Stimulated activated CD4-positive, alpha-beta T cell treated with anti-CD3 and anti-CD28 coated beads, TNF-alpha, amount 100 ng/mL, for 4 hours (primary cell): Measurements from ENCODE around the gene BRSK2.

Experiments used
- DNase-seq, 3 experiments: peaks; one replicate each; pipeline ENCODE4 v3.0.0-alpha.2; 2020; ENCODE audit warnings: low read depth in 3 of 3

The BRSK2 gene

DNA sequence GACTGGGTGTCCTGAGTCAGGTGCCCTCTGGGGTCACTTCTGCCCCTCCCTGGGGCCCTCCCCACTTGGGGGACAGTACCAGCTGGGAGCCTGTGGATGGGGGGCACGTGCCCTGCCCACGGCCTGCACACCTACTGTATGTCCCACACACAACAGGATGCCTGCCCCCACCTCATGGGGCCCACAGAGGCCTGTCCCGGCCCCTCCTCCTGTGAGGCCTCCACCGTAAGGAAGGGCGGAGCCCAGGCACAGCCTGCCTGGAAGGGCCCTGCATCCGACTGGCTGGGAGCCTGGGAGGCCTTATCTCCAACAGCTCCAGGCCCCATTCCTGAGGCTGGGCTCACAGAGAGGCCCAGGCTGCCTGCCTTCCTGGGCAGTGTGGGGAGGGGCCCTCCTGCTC, 47.8 kb downstream of the BRSK2 start:
- no peak for DNase-seq

DNA sequence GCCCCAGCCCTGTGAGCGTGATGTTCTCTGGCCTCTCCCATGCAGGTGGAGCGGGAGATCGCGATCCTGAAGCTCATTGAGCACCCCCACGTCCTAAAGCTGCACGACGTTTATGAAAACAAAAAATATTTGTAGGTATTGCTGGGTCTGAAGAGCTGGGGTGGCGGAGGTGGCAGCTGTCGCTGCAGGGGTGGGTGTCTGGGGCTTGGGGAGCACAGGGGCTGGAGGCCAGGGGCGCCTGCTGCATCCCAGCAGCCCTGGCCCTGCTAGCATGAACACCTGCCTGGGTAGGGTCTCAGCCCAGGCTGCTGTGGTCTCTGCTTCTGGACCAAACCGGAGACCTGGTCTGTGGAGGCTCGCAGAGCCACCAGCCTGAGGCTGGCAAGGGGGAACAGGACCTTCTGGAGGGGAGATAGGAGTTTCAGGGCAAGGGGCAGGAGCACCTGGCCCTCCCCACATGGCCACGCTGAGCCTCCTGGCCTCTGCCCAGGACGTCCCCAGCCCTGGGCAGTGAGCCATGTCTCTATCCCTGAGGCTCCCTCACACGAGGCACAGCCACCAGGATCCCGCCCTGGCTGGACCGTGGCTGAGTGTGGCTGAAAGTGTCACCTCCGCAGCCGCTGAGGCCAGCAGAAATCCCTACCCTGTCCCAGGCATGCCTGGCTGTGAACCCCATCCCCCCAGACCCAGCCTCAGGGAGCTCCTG, 48.7 kb downstream of the BRSK2 start:
- DNase-seq = no peak

DNA sequence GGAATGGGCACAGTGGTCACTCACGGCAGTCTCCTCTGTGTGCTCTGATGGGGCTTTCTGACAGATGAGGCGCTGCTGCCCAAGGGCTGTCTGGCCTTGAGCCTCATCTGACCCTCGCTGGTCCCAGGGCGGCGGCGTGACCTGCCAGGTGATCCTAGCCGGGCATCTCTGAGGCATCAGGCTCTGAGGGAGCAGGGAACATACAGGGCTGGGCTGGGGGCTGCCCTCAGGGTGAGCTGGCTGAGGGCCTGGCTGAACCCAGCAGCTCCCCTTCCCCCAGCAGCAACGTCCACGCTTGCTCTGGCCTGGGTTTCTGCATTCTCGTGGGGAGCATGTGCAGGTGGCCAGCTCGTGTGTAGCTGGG, 49.2 kb downstream of the BRSK2 start:
- DNase-seq = no peak

DNA sequence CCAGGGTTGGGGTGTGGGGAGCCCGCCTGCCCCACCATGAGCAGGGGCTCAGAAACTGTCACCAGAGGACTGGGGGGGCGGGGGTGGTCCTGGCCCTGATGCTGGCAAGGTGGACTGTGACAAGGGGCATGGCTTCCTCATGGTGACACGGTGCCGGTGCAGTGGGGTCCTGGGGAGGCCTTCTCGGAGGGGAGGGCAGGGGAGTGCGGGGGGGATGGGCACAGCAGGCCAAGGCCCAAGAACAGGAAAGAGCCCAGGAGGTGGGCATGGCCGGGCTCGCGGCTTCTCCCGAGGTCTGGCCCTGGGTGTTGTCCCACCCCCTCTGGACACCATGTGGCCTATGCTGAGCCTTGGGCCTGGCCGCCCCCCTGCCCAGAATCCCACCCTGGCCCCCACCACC, 49.6 kb downstream of the BRSK2 start:
- DNase-seq = no peak

DNA sequence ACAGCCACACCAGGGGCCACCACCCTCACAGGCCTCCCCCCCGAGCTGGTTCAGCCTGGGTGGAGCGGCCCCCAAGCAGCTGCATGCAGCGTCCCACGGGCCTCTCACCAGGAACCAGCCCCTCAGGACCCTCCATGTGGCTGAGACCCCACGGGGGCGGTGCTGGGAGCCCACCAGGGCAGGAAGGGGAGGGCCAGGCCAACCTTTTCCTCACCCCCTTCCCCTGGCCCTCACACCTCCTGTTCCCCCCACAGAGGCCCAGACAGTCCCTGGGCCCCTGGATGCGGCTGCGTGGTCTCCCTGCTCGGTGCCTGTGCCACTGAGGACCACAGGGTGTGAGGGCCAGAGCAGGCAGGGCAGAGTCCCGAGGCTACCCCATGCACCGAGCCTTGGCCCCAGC, 50.3 kb downstream of the BRSK2 start:
- no peak for DNase-seq

DNA sequence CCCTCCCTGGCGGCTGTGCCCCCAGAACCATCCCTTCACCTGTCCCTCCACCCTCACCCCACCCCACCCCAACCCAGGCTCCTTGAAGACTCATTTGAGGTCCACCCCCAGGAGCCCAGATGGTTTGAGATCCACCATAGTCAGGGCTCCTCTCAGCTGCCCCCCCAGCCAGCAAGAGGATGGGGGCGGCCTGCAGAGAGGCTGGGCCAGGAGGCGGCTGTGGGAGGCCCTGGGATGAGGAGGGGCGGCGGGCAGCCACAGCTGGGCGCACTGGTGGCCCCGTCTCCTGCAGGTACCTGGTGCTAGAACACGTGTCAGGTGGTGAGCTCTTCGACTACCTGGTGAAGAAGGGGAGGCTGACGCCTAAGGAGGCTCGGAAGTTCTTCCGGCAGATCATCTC, 50.8 kb downstream of the BRSK2 start:
- DNase-seq = no peak

DNA sequence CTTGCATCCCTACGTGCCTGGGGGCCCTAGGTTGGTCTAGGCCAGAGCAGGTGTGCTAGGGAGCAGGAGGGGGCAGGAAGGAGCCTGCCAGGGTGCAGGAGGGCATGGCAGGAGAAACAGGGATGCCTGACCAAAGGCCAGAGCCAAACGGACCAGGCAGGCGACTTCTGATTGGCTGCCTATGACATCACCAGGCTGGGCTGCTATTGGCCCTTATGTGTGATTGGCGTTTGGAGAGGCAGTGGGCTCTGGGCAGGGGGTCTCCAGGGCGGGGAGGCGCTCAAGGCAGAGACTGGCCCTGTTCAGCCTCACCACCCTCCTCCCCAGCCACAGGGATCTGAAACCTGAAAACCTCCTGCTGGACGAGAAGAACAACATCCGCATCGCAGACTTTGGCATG, 52.4 kb downstream of the BRSK2 start:
- no peak for DNase-seq

DNA sequence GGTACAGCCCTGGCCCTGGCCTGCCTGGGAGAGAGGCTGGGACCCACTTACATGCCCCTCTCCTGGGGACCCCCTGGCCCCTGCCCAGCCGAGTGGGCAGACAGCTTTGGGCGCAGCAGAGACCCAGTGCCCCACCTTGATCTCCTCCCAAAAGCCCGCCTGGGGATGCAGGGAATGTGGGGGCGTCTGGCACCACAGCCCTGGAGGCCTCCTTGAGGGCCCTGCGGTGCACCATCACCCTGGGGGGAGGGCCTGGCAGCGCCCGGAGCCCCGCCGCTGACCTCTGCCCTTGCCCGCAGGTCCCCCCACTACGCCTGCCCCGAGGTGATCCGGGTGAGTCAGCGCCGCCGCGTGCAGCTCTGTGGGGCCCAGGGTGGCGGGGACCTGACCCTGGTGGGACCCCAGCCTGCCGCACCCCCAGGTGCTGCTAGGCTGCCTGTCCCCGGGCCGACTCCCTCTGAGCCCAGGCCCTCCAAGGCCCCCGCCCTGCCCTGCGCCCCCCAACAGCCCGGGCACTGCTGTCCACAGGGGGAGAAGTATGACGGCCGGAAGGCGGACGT, 53.2 kb downstream of the BRSK2 start:
- no peak for DNase-seq

DNA sequence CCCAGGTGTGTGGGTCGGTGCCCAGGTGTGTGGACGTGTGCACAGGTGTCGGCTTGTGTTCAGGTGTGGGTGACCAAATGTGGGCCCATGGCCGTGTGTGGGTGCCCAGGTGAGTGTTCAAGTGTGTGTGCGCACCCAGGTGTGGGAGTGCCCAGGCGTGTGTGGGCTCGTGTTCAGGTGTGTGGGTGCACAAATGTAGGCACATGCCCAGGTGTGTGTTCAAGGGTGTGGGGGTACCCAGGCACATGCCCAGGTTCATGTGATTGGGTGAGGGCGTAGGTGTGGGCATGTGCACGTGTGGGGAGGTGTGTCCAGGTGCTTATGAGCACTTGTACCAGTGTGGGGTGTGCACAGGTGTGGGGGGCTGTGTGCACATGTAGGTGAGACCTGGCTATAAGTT, 54.0 kb downstream of the BRSK2 start:
- DNase-seq = no peak

DNA sequence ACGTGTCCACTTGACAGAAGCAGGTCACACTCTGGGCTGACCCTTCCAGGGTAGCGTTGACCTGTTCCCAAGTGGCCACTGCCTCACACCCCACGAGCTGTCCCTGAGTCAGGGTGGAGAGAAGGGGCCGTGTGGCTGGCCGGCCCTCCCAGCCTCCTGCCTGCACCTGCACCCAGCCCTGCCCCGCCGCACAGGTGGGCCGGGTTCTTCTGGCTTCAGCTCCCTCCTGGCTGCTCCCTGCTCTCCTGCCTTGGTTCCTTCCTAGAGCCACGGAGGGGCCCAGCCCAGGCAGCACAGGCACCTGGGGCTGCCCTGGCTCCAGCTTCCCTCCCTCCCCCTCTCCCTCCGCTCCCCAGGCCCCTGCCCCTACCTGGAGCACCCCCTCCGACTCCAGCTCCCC, 54.6 kb downstream of the BRSK2 start:
- DNase-seq = no peak

DNA sequence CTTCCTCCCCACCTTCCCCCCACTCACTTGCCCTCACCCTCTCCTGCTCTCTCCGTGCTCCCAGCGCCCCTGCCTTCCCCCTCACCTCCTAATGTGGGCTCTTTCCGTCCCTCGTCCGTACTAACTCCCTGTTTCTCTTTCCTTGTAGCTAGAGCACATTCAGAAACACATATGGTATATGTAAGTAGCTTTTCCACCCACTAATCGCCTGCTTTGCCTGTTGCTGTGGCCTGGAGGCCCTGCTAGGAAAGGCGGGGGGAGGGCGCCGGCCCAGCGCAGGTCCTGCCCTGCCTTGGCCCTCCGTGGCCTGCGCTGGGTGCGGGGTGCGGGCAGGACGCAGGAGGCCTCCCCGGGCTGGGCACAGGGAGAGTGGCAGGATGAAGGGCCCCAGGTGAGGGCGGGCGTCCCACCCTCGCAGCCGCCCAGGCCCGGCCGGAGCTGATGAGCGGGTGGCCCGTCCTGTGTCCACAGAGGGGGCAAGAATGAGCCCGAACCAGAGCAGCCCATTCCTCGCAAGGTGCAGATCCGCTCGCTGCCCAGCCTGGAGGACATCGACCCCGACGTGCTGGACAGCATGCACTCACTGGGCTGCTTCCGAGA, 55.2 kb downstream of the BRSK2 start:
- DNase-seq = no peak

DNA sequence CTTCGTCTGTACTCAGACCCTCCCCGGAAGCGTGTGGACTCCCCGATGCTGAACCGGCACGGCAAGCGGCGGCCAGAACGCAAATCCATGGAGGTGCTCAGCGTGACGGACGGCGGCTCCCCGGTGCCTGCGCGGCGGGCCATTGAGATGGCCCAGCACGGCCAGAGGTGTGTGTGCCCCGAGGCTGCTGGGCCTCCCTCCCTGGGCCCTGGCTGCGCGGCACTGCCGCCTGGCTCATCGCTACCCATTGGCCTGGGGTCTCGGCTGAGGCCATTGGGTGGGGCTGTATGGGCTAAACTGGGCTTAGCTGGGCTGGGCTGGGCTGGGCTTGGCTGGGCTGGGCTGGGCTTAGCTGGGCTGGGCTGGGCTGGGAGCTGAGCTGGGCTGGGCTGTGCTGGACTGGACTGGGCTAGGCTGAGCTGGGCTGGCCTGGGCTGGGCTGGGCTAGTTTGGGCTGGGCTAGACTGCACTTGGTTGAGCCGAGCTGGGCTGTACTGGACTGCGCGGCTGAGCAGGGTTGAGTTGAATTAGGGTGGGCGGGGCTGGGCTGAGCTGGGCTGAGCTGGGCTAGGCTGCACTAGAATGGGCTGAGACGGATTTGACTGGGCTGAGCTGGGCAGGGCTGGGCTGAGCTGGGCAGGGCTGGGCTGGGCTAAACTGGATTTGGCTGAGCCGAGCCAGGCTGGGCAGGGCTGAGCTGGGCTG, 56.2 kb downstream of the BRSK2 start:
- no peak for DNase-seq

DNA sequence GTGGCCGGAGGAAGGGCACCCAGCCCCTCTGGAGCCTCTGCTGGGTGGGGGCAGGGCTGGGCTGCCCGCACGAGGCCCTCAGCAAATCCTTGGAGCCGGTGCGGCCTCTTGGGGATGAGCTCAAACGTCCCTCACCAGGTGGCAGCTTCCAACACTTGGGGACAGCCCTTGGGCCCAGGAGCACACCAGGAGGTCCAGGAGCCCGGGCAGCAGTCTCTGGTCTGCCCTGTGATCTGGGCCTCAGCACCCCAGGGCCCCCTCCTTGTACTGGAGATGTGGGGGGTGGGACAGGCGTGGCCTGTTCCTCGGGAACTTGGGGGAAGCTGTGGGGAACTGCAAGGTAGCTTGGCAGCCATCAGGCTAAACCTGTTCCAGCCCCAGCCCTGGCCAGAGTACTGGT, 56.9 kb downstream of the BRSK2 start:
- DNase-seq = no peak

DNA sequence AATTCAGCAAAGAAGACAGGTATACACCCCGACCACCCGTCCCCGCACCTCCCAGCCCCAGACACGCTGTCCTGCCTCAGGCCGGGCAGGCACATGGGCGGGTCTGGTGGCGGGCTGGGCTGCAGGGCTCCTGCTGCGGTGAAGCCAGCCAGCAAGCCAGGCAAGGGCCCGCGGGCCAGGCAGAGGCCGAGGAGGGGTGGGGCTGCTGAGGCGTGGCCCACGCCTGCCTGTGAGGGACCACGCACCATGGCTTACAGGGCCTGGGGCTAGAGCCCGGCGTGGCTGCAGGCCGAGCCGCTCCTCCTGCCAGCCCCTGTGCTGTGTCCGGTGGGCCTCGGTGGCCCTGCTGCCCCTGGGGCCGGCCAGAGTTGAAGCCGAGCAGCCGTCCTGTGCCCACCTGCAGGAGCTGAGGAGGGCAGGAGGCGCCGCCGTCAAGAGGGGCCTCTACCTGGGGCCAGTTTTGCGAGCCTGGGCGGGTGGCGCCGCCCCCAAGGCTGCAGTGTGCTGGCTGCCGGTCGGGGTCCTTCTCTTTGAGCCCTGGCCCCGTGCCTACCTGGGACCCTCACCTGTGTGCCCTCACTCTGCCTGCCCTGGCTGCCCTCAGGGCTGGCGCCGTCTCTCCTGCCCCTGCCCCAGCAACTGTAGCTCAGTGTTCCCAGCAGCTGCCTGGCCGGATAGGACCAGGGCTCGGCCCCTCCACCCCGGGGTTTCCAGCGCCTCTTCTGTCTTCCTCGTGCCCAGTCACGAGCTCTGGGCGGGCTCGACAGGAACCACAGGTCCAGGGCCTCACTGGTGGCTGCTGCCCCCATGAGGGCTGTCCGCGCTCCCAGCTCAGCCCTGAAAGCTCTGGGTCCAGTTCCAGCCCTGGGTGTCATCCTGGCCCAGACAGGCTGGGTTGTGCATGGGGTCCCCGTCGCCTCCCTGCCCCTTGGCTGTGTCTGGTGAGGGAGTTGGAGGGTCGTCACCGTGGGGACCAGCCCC, 58.4 kb downstream of the BRSK2 start:
- DNase-seq = no peak

DNA sequence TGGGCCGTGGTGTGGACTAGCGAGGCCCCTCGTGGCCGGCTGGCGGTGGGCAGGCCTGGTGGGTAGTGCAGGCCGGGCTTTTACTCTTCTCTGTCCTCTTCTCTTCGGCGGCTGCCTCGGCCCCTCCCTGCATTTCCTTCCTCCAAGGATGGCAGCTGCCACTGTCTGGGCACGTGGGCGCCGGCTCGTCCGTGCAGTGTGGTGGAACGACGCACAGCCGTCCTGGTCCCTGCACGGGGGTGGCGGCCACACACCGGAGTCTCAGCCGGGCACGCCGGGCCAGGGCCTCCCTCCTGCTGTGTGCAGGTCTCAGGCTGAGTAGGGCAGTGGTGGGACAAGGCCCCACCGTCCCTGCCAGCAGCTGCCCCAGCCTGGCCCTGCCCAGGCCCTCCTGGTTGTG, 59.1 kb downstream of the BRSK2 start:
- DNase-seq = no peak

DNA sequence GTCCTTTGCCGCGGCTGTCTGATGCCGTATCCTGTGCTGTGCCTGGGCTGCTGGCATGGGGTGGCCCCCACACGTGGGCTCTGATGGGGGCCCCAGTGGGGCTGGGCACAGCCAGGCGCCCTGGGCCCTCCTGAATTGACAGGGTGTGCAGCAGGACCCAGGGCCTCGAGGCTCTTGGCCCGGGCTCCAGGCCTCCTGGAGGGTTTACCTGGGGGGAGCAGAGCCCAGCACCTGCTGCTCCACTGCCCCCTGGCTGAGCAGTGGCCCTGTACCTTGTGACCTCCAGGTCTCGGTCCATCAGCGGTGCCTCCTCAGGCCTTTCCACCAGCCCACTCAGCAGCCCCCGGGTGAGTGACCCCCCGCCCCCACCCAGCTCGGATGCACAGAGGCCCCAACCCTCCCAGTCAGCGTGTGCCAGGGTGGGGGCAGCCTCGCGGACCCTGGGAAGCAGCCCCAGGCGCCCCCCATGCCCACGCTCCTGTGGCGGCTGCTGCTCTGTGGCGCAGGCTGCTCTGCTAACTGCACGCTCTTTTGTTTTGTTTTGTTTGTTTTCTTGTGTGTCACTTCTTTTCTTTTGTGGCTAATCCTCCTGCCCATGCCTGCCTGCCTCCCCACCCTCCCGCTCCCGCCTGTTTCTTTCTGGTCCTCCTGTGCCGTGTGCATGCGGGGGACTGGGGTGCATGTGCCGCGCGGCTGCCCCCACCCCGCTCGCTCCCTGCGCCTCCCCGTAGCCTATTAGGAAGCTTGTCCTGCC, 59.9 kb downstream of the BRSK2 start:
- DNase-seq = no peak

DNA sequence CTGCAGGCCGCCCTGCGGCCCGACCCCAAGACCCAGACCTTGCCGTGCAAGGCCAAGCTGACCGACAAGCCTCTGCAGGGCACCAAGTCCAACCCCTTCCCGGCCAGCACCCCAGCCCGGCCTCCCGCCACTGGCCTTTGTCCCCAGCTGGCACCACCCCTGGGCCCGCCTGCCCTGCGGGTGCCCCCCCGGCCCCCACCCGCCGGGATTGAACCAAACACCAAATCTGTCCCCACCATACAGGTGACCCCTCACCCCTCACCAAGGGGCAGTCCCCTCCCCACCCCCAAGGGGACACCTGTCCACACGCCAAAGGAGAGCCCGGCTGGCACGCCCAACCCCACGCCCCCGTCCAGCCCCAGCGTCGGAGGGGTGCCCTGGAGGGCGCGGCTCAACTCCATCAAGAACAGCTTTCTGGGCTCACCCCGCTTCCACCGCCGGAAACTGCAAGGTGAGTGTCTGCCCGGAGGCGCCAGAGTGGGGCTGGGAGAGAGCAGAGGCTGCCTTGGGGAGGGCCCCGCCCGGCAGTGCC, 60.7 kb downstream of the BRSK2 start:
- no peak for DNase-seq

DNA sequence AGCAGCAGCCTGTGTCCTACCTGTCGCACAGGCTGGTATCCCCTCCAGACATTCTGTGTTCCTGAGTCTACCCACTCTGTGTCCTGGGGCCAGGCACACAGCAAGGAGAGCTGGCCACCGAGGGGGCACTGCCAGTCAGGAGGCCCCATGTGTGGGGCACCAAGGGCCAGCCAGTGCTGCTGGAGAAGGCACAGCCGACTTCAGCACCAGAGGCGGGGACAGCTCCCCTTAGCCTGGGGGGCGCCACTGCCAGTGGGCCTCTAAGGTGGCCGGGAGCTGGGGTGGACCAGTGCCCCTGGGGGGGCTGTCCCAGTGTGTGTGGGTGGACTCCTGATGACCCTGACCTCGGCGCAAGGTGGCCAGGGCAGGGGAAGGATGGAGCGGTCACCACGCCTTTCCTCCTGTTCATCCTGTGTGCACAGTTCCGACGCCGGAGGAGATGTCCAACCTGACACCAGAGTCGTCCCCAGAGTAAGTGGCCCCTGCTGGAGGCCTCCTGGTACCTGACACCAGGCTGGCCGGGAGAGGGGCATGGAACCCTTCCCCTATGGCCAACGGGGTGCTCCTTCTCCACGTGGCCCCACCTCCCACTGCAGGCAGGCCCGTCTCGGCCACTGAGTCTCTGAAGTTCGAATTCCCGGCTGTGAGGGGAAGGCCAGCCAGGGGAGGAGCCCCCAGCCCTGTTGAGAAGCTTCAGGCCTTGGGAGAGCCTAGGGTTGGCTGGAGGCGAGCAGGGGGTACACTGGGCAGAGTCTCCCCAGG, 61.4 kb downstream of the BRSK2 start:
- DNase-seq = no peak

DNA sequence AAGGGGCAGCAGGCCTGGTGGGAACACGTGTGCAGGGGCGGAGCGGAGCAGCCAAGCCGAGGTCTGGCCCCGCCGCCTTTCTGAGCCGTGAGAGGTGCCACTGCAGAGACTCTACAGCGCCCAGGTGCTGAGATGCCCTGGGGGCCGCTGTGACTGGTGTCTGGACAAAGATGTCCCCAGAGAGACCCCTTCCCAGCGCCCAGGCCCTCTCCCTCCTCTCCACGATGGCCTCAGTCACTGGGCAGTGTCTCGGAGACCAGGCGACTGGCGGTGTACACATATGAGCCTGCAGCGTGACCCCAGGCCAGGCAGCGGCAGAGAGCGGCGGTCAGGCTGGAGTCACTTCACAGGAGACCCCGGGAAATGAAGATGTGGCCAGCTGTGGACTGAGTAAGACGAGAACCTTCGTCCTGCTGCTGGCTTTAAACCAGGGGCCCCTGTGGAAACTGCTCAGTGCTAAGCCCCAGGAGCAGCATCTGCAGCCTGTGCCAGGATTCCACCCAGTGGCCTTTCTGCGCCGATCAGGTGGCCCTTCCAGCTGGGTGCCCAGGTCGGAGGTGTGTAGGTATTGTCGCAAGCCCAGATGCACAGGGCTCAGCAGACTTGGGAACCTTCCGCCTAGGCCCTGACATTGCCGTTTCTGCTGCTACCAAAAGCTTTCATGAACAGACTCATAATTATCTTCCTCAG, 62.2 kb downstream of the BRSK2 start:
- no peak for DNase-seq

DNA sequence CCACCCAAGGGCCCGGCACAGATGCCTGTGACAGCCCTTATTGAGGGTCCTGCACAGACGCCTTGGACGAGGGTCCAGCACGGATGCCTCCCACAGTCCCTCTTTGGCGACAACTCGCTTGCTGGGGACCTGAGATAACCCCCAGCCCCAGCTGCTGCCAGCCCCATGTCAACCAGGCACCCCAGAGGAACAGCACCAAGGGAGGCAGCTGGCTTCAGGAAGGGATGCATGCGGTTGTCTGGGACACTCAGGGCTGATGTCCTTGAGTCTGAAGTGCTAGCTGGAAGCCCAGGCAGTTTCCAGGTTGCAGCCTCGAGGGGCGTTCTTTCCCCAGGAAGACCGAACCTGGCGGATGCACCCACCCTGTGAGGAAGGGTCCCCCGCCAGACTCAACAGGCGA, 63.0 kb downstream of the BRSK2 start:
- no peak for DNase-seq
